Dermis microvascular lymphatic vessel endothelial cell (primary cell): ENCODE data around the gene PAK6. TPM values are rescaled to one million over a fixed set of nuclear protein-coding genes. Genes with fewer than 3 reads are reported as not detected.

Source experiments
- DNase-seq, 2 donors: peaks; one replicate each; pipeline versions ENCODE4 v3.0.0 to v3.0.0-alpha.2; 2010; ENCODE audit warnings: low read depth in 2 of 2
- total RNA-seq: library from RNA; depleted of rRNA; stranded (reverse); fragments of >200 nt; gene quantifications from 2 replicates; pipeline ENCODE4 v1.2.1, GENCODE V29; 2014

The PAK6 gene
- total RNA-seq, 1 donor from 2014 or later = not detected

GRCh38 chr15:40255033-40255432 lies 16.2 kb downstream of the PAK6 start:
- no peak for DNase-seq

GRCh38 chr15:40256638-40257235 lies 17.9 kb downstream of the PAK6 start:
- DNase-seq = peak in 1 of 2 donors; percentile 17

GRCh38 chr15:40257656-40258450 lies 19.0 kb downstream of the PAK6 start:
- DNase-seq = no peak

GRCh38 chr15:40258544-40258943 lies 19.7 kb downstream of the PAK6 start:
- no peak for DNase-seq

GRCh38 chr15:40259021-40259420 lies 20.2 kb downstream of the PAK6 start:
- no peak for DNase-seq

- DNase-seq = no peak
Measured at GRCh38 chr15:40263024-40263754, 24.3 kb downstream of the PAK6 start.

GRCh38 chr15:40264321-40265153 lies 25.7 kb downstream of the PAK6 start:
- no peak for DNase-seq

GRCh38 chr15:40265355-40265754 lies 26.5 kb downstream of the PAK6 start:
- DNase-seq = no peak

- DNase-seq = no peak
Measured at GRCh38 chr15:40265875-40266274, 27.0 kb downstream of the PAK6 start.

- DNase-seq = peak; percentile 30 to 96
Measured at GRCh38 chr15:40266828-40267304, 28.0 kb downstream of the PAK6 start.

GRCh38 chr15:40267670-40268069 lies 28.8 kb downstream of the PAK6 start:
- no peak for DNase-seq

- no peak for DNase-seq
Measured at GRCh38 chr15:40269604-40270003, 30.7 kb downstream of the PAK6 start.

GRCh38 chr15:40270246-40270995 lies 31.6 kb downstream of the PAK6 start:
- no peak for DNase-seq

GRCh38 chr15:40271685-40272484 lies 33.0 kb downstream of the PAK6 start:
- DNase-seq = no peak

GRCh38 chr15:40272485-40273056 lies 33.7 kb downstream of the PAK6 start:
- peak in 1 of 2 donors; percentile 21 for DNase-seq

- DNase-seq = no peak
Measured at GRCh38 chr15:40273428-40273827, 34.6 kb downstream of the PAK6 start.

GRCh38 chr15:40274350-40275274 lies 35.7 kb downstream of the PAK6 start:
- peak; percentile 65 to 83 for DNase-seq

- no peak for DNase-seq
Measured at GRCh38 chr15:40275523-40275922, 36.7 kb downstream of the PAK6 start.
